Spleen (tissue), 7 donors: ENCODE results near the gene CDK3.

Experiments used
- CTCF ChIP-seq, 11 experiments: fragments of 200-600 bp in 7 of 11; fragments of 450-650 bp in 4 of 11; sonication (generic) in 4 of 11; IDR thresholded peaks in 8 of 11; conservative IDR thresholded peaks in 3 of 11; 1 replicate in 7 of 11; 2 replicates in 4 of 11; pipeline versions ENCODE4 v1.4.0 to v1.8.0; 2016 to 2021; ENCODE audit warnings: antibody characterized with exemption in 11 of 11, inconsistent platforms in 4 of 11, mild to moderate bottlenecking in 1 of 11
- POLR2A ChIP-seq, 3 donors: fragments of 450-650 bp; IDR thresholded peaks; one replicate each; pipeline ENCODE4 v1.5.1; 2017; ENCODE audit warnings: antibody characterized with exemption in 3 of 3, mild to moderate bottlenecking in 1 of 3
- POLR2AphosphoS5 ChIP-seq, 3 donors: sonication (generic); formaldehyde crosslinking; IDR thresholded peaks; one replicate each; pipeline ENCODE4 v1.5.1; 2017; ENCODE audit warnings: antibody characterized with exemption in 3 of 3
- donor health status: DM: no; HTN: no; CAD: no; lungs with moderate emphysema.
- donor health status: DM: no; HTN: no; CAD: no.
- donor health status: DM: no; HTN: no; CAD: no.

- TF ChIP-seq CTCF (IDR thresholded peaks at IDR 0.05 in 8 of 11, conservative IDR thresholded peaks at IDR 0.05 in 3 of 11) (no peak), POLR2AphosphoS5 (IDR thresholded peaks at IDR 0.05) (no peak), POLR2A (IDR thresholded peaks at IDR 0.05) (no peak)
These were observed 52.8 kb downstream of the CDK3 start for GRCh38 chr17:76053246-76054111.
